K562 treated with DMSO at 1 percent for 4 hours (cell line): ENCODE data around the gene PIWIL1. TPM values are rescaled to one million over a fixed set of nuclear protein-coding genes. Genes with fewer than 3 reads are reported as not detected.

Experiments
- total RNA-seq: library from RNA; unstranded; fragments of 300-600 nt; gene quantifications from 2 replicates; pipeline ENCODE4 v1.2.3, GENCODE V29; 2022; ENCODE audit not compliant: insufficient read depth

PIWIL1 gene
- total RNA-seq, result not detected in 2 replicates

GRCh38 chr12:130337488-130338303 lies at the start of gene PIWIL1:
TSS of gene PIWIL1 (plus strand) at chr12:130337887. CDS start at chr12:130342592, 4,705 bp downstream.

Other genes with a start within 250 kb of the PIWIL1 start
- gene FZD10, start 175.4 kb upstream of the PIWIL1 start, total RNA-seq, result not detected in 2 replicates